ENCODE results near the gene AQP5.

DNA sequence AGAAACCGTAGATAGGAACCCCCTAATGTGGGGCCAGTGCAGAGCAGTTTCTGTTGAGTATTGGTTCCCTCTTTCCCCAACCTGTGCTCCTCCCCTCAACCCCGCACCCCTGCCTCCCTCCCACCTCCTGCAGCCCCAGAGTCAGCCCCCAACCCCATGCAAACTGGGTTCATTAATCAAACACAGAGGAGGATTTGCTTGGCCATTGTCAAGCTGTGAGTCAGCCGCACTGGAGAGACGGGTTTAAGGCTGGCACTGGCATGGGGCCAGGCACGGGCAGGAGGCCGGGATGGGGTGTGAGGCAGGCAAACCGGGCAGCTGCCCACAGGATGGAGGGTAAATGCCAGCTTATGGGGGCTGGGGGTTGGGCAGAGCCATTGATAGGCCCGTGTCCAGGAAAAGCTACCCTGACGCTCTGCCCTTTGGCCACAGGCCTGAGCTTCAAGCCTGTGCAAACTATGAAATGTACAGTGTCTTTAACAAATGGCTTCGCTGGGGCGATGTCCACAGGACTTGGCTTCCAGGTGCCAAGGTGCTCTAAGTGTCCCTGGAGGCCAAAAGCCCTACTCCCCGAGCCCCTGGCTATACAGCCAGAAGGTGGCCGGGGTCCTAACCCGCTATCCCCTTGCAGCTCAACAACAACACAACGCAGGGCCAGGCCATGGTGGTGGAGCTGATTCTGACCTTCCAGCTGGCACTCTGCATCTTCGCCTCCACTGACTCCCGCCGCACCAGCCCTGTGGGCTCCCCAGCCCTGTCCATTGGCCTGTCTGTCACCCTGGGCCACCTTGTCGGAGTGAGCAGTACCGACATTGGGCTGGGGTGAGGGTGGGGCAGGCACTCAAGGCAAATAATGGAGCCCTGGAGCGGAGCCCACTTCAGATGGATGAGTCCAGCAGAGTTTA is 1.4 kb downstream of the AQP5 start:
- TF ChIP-seq EZH2 (IDR thresholded peaks at IDR 0.05; ENCODE audit: insufficient read depth, poor library complexity, severe bottlenecking) (no peak), EZH2phosphoT487 (IDR thresholded peaks at IDR 0.05; ENCODE audit: insufficient read depth, low read depth) (no peak)

Data from GM23248 (cell line).